Small intestine (tissue), 16 donors: ENCODE results near the gene SCN3B. TPM values are rescaled to one million over a fixed set of nuclear protein-coding genes. Genes with fewer than 3 reads are reported as not detected.
A peak's percentile ranks its signal among the peaks of the same experiment; 100 is the strongest.

ENCODE experiments used
- DNase-seq, 2 donors: peaks; one replicate each; pipeline versions ENCODE4 v3.0.0 to v3.0.0-alpha.2; 2013
- FAIRE-seq: peaks from 2 replicates; lab custom pipeline; 2012; peaks lifted over from hg19 to GRCh38; lab: Jason Lieb, UNC
- H3K27ac ChIP-seq, 3 donors: one replicate each; pipeline ENCODE4 v1.5.1; 2013; ENCODE audit warnings: low read length in 2 of 3, mild to moderate bottlenecking in 2 of 3, control low read depth in 1 of 3, inconsistent platforms in 1 of 3, low read depth in 1 of 3, moderate library complexity in 1 of 3
- H3K27me3 ChIP-seq, 3 donors: one replicate each; pipeline ENCODE4 v1.6.1; 2013; ENCODE audit warnings: low read length in 3 of 3, inconsistent platforms in 1 of 3; ENCODE audit not compliant: control insufficient read depth in 3 of 3, insufficient read depth in 3 of 3
- H3K36me3 ChIP-seq, 3 donors: one replicate each; pipeline ENCODE4 v1.6.1; 2013; ENCODE audit warnings: low read length in 3 of 3, inconsistent platforms in 1 of 3, low read depth in 1 of 3, mild to moderate bottlenecking in 1 of 3, moderate library complexity in 1 of 3; ENCODE audit not compliant: control insufficient read depth in 3 of 3, insufficient read depth in 2 of 3
- H3K4me1 ChIP-seq, 3 donors: one replicate each; pipeline ENCODE4 v1.6.1; 2013; ENCODE audit warnings: low read length in 2 of 3, inconsistent platforms in 1 of 3, low read depth in 1 of 3, mild to moderate bottlenecking in 1 of 3, moderate library complexity in 1 of 3; ENCODE audit not compliant: control insufficient read depth in 3 of 3, insufficient read depth in 2 of 3
- H3K4me3 ChIP-seq, 3 donors: one replicate each; pipeline ENCODE4 v1.5.1; 2013; ENCODE audit warnings: low read length in 3 of 3, control low read depth in 1 of 3, inconsistent platforms in 1 of 3, low read depth in 1 of 3, mild to moderate bottlenecking in 1 of 3, moderate library complexity in 1 of 3
- H3K9me3 ChIP-seq, 2 donors: one replicate each; pipeline ENCODE4 v1.6.1; 2013; ENCODE audit warnings: low read depth in 1 of 2, low read length in 1 of 2; ENCODE audit not compliant: control insufficient read depth in 2 of 2, insufficient read depth in 1 of 2
- WGBS, 3 donors: extraction: QIAGEN DNeasy Blood & Tissue Kit; methylation state at CpG; one replicate each; pipeline ENCODE4 v1.1.7; 2013; 5-methylcytosine and 5-hydroxymethylcytosine counted together
- long read RNA-seq, 10 donors: transcript quantifications; one replicate each; lab custom pipeline, GENCODE V29; 2026
- polyA plus RNA-seq, 4 donors: library from polyadenylated mRNA; stranded (reverse) in 3 of 4; unstranded in 1 of 4; fragments of 200-250 nt in 3 of 4; fragments of 120-200 nt in 1 of 4; gene quantifications; one replicate each; pipeline versions ENCODE4 v1.2.1 to v1.2.3, GENCODE V29; 2013
- donor health status: healthy with polysubstance abuse.
- donor health status: control.
- donor health status: control.
- donor health status: Bipolar disorder and iron deficiency.
- donor health status: healthy.

SCN3B gene
- polyA plus RNA-seq: 1 to 10 TPM in 2 of 4 donors, under 1 TPM in 2; under 0.01 to 2.6 (median 0.93) TPM
- long read RNA-seq, donor 1, full-length matches to known transcripts: 1 of 1 reads
- long read RNA-seq, donor 1, partial matches to known transcripts: 0 of 1 reads
- long read RNA-seq, donor 1, other reads (novel, unspliced or antisense): 0 of 1 reads
- long read RNA-seq, donor 2, full-length matches to known transcripts: 1 of 1 reads
- long read RNA-seq, donor 2, partial matches to known transcripts: 0 of 1 reads
- long read RNA-seq, donor 2, other reads (novel, unspliced or antisense): 0 of 1 reads
- long read RNA-seq, donor 3: 0 reads
- long read RNA-seq, donor 4: 0 reads
- long read RNA-seq, donor 5: 0 reads
- long read RNA-seq, donor 6, full-length matches to known transcripts: 1 of 1 reads
- long read RNA-seq, donor 6, partial matches to known transcripts: 0 of 1 reads
- long read RNA-seq, donor 6, other reads (novel, unspliced or antisense): 0 of 1 reads
- long read RNA-seq, donor 7: 0 reads
- long read RNA-seq, donor 8: 0 reads
- long read RNA-seq, donor 9, full-length matches to known transcripts: 1 of 1 reads
- long read RNA-seq, donor 9, partial matches to known transcripts: 0 of 1 reads
- long read RNA-seq, donor 9, other reads (novel, unspliced or antisense): 0 of 1 reads
- long read RNA-seq, donor 10, full-length matches to known transcripts: 2 of 2 reads
- long read RNA-seq, donor 10, partial matches to known transcripts: 0 of 2 reads
- long read RNA-seq, donor 10, other reads (novel, unspliced or antisense): 0 of 2 reads

- DNase-seq: peak; percentile 63 to 92
- Histone ChIP-seq H3K4me3 (peak within 1 kb of the TSS in 2 of 3 donors; percentile 50 to 59), H3K9me3 (no peaks in the 10 kb centered on the region), H3K27ac (peak within 1 kb of the TSS in 1 of 3 donors; percentile 81), H3K27me3 (peaks cover 6 to 22% (median 10%) of the 10 kb centered on the region in 3 donors), H3K36me3 (no peaks in the 10 kb centered on the region), H3K4me1 (peaks cover 0 to 15% (median 5%) of the 10 kb centered on the region in 3 donors)
- FAIRE-seq: no peak
- 1% methylated on average over 22 to 44 of the region's 44 CpGs for WGBS, 3 donors
Observed at GRCh38 chr11:123654566-123655081, at the start of gene SCN3B. TSS of gene SCN3B (minus strand) at chr11:123654624. CDS start at chr11:123653801, 823 bp downstream.

- H3K9me3 ChIP-seq: no peaks in the 10 kb centered on the region
- peaks cover 0 to 39% (median 4%) of the 10 kb centered on the region in 3 donors for H3K4me1 ChIP-seq
- H3K4me3 ChIP-seq: no peak overlapping the region
- DNase-seq (peak in 1 of 2 donors; percentile 84), FAIRE-seq (no peak)
- 31 to 49% (median 35%) methylated on average over 2 of the region's 2 CpGs for WGBS, 3 donors
- no peaks in the 10 kb centered on the region for H3K36me3 ChIP-seq
- peak overlapping the region in 1 of 3 donors; percentile 5 for H3K27ac ChIP-seq
- no peaks in the 10 kb centered on the region for H3K27me3 ChIP-seq
Observed at GRCh38 chr11:123702696-123703095, 48.3 kb upstream of the SCN3B start.

- H3K27me3 ChIP-seq: no peaks in the 10 kb centered on the region
- H3K27ac ChIP-seq: no peak overlapping the region
- DNase-seq (no peak), FAIRE-seq (no peak)
- H3K36me3 ChIP-seq: no peaks in the 10 kb centered on the region
- no peaks in the 10 kb centered on the region for H3K9me3 ChIP-seq
- 59 to 83% (median 65%) methylated on average over 9 of the region's 9 CpGs for WGBS, 3 donors
- H3K4me3 ChIP-seq: no peak overlapping the region
- H3K4me1 ChIP-seq: peaks cover 0 to 43% (median 4%) of the 10 kb centered on the region in 3 donors
Observed at GRCh38 chr11:123702139-123702538, 47.7 kb upstream of the SCN3B start.

DNA sequence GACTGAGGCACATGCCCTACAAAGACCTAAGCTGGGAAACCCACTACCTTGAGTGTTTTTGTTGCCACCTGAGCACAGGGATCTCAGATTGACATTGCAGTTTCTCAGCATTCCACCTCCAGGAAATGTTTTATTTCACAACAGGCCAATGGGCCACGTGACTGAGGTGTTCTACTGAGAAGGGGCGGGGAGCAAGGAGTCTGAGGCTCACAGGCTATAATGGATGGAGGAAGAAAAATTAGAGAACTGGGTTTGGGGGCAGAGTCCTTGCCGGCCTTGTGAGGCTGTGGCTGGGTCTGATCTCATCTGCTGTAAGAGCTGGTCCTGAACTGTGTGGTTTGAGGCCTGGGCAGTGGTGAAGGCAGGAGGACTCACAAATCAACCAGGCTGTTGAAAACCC lies 46.3 kb upstream of the SCN3B start:
- Histone ChIP-seq H3K36me3 (no peaks in the 10 kb centered on the region), H3K9me3 (no peaks in the 10 kb centered on the region), H3K27me3 (no peaks in the 10 kb centered on the region), H3K27ac (peak overlapping the region in 1 of 3 donors; percentile 78), H3K4me1 (peaks cover 0 to 43% (median 4%) of the 10 kb centered on the region in 3 donors), H3K4me3 (no peak overlapping the region)
- FAIRE-seq: no peak
- DNase-seq: peak; percentile 64 to 92
- whole genome bisulfite sequencing, 3 donors: 20 to 55% (median 34%) methylated on average over 3 of the region's 3 CpGs

DNA sequence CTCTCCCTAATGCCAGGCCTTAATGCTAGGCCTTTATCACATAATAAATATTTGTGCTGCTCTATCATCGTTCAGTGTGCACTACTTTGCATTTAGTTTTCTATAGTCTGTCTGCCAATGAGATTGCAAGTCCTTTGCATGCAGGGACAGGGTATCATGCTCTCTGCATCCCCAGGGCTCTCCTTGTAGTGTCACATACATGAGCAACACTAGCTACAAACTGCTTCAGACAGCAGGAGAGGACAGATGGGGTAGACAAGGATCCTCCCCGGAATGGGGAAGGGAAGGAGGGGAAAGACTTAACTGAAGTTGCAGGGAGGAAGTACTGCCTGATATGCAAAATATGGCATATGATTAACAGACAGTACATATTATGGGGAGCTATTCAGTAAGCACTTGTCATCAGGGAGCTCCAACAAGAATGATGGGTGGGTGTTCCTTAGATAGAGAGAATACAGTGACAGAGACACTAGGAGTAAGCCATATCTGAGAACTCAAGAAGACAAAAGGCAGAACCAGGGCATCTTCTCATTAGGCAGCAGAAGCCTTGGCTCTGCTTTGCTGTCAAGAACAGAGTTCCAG lies 44.2 kb upstream of the SCN3B start:
- DNase-seq (peak in 1 of 2 donors; percentile 5), FAIRE-seq (no peak)
- no peak overlapping the region for H3K4me3 ChIP-seq
- H3K27me3 ChIP-seq: no peaks in the 10 kb centered on the region
- peaks cover 0 to 43% (median 4%) of the 10 kb centered on the region in 3 donors for H3K4me1 ChIP-seq
- H3K27ac ChIP-seq: no peak overlapping the region
- no peaks in the 10 kb centered on the region for H3K9me3 ChIP-seq
- H3K36me3 ChIP-seq: no peaks in the 10 kb centered on the region
- WGBS, 3 donors: 26 to 54% (median 37%) methylated on average over 2 of the region's 2 CpGs

DNA sequence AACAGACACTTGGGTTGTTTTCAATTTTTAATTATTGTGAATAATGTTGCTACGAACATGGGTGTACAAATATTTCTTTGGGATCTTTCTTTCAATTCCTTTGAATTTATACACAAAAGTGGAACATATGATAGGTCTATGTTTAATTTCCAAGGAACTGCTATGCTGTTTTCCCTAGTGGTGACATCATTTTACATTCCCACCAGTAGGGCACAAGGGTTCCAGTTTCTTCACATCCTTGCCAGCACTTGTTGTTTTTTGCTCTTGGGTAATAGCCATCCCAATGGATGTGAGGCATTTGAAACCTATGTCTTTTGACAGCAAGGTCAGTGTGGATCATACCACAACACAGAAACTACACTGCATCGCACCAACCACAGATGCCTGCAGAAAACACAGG lies 41.8 kb upstream of the SCN3B start:
- Histone ChIP-seq H3K36me3 (no peaks in the 10 kb centered on the region), H3K4me1 (peaks cover 0 to 31% (median 0%) of the 10 kb centered on the region in 3 donors), H3K27me3 (no peaks in the 10 kb centered on the region), H3K9me3 (no peaks in the 10 kb centered on the region), H3K27ac (no peak overlapping the region), H3K4me3 (no peak overlapping the region)
- DNase-seq: no peak
- WGBS, 3 donors: 47 to 88% (median 83%) methylated on average over 2 of the region's 2 CpGs
- no peak for FAIRE-seq

DNA sequence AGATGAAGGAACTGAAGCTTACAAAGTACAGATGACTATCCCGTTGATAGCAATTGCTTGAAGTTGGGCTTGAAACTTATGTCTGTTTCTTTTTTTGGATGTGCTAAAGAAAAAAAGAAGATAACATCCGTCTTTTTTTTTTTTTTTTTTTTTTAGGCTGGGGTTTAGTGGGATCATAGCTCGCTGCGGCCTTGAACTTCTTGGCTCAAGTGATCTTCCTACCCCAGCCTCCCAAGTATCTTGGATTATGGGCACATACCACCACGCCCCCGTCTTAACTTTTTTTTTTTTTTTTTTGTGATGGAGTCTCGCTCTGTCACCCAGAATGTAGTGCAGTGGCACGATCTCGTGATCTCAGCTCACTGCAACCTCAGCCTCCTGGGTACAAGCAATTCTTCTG lies 40.8 kb upstream of the SCN3B start:
- H3K4me1 ChIP-seq: peaks cover 0 to 26% (median under 1%) of the 10 kb centered on the region in 3 donors
- H3K27ac ChIP-seq: no peak overlapping the region
- peaks cover 0 to 2% of the 10 kb centered on the region in 2 donors for H3K9me3 ChIP-seq
- no peaks in the 10 kb centered on the region for H3K36me3 ChIP-seq
- no peak overlapping the region for H3K4me3 ChIP-seq
- DNase-seq (no peak), FAIRE-seq (no peak)
- WGBS, 3 donors: 89 to 94% (median 92%) methylated on average over 8 to 9 of the region's 9 CpGs
- no peaks in the 10 kb centered on the region for H3K27me3 ChIP-seq

DNA sequence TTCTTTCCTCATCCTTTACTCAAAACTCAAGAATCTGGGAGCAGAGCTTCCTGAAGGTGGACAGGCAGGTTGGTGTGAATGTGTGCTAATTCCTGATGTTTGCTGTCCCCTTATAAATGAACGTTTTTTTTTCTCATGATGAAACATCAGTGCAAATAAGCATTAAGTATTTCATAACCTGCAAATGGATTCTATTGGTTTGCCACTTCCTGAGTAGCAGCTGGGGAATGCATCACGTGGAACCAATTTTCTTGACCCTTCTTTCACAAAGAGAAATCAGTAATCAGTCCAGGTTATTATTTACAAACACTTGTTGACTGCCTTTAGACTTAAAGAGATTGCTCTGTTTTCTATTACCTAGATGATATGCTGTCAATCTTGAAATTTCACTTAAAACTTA lies 40.1 kb upstream of the SCN3B start:
- no peak overlapping the region for H3K4me3 ChIP-seq
- H3K4me1 ChIP-seq: peaks cover 0 to 28% (median 2%) of the 10 kb centered on the region in 3 donors
- H3K27ac ChIP-seq: no peak overlapping the region
- no peak for DNase-seq
- no peaks in the 10 kb centered on the region for H3K36me3 ChIP-seq
- FAIRE-seq: no peak
- peaks cover 0 to 2% of the 10 kb centered on the region in 2 donors for H3K9me3 ChIP-seq
- WGBS, 3 donors: 40 to 48% (median 47%) methylated on average over 2 of the region's 2 CpGs
- H3K27me3 ChIP-seq: no peaks in the 10 kb centered on the region
